Hepatocyte (in vitro differentiated cells): ENCODE data around the gene OR9Q1.

Experiments
- CTCF ChIP-seq: fragments of 200-600 bp; sonication (generic); IDR thresholded peaks from 2 replicates; pipeline ENCODE4 v1.5.1; 2016; ENCODE audit warnings: antibody characterized with exemption, mild to moderate bottlenecking; ENCODE audit not compliant: poor library complexity
- EZH2 ChIP-seq: fragments of 200-600 bp; sonication (generic); IDR thresholded peaks from 2 replicates; pipeline ENCODE4 v1.6.1; 2016; ENCODE audit warnings: antibody characterized with exemption, mild to moderate bottlenecking, borderline replicate concordance
- EZH2phosphoT487 ChIP-seq: fragments of 200-600 bp; sonication (generic); IDR thresholded peaks from one replicate; pipeline ENCODE4 v1.6.1; 2018; ENCODE audit warnings: antibody characterized with exemption, mild to moderate bottlenecking, low read depth, moderate library complexity; ENCODE audit not compliant: unreplicated experiment, severe bottlenecking

DNA sequence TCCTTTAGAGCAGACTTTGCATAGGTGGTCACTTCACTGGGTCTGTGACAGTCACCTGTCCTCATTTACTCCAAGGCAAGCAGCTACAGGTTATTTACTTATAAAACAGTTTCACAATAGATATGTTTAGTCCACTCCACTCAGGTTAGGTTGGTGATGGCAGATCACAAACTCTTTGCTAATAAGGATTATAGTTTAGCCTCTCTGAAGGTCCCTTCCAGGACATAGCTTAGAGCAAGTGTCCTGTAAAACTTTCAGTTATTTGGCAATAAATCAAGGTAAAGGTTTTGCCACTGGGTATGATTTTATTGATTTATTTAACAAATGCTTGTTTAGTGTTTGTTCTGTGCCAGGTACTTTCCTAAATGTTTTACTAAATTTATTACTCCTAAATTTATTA lies 15.9 kb downstream of the OR9Q1 start:
- TF ChIP-seq CTCF (no peak), EZH2phosphoT487 (no peak), EZH2 (no peak)
